ENCODE results near the gene ADGRG3.

The ADGRG3 gene

GRCh38 chr16:57682809-57683635 is 14.9 kb downstream of the ADGRG3 start:
- Histone ChIP-seq H3K4me1 (ENCODE audit: control insufficient read depth, insufficient read depth, low read length) (no peaks in the 10 kb centered on the region), H3K27me3 (ENCODE audit: control insufficient read depth, insufficient read depth, low read length) (no peaks in the 10 kb centered on the region), H3K36me3 (ENCODE audit: control insufficient read depth, insufficient read depth, low read length) (no peaks in the 10 kb centered on the region), H3K4me3 (ENCODE audit: low read depth, low read length) (no peak overlapping the region), H3K9me3 (ENCODE audit: control insufficient read depth, insufficient read depth, low read length) (no peaks in the 10 kb centered on the region), H3K9ac (ENCODE audit: low read depth, low read length) (no peak overlapping the region)

- Histone ChIP-seq H3K9ac (ENCODE audit: low read depth, low read length) (no peak overlapping the region), H3K4me3 (ENCODE audit: low read depth, low read length) (no peak overlapping the region), H3K27me3 (ENCODE audit: control insufficient read depth, insufficient read depth, low read length) (no peaks in the 10 kb centered on the region), H3K4me1 (ENCODE audit: control insufficient read depth, insufficient read depth, low read length) (no peaks in the 10 kb centered on the region), H3K9me3 (ENCODE audit: control insufficient read depth, insufficient read depth, low read length) (no peaks in the 10 kb centered on the region), H3K36me3 (ENCODE audit: control insufficient read depth, insufficient read depth, low read length) (no peaks in the 10 kb centered on the region)
These were observed 15.8 kb downstream of the ADGRG3 start for GRCh38 chr16:57683636-57684545.

GRCh38 chr16:57684626-57685358 is 16.7 kb downstream of the ADGRG3 start:
- Histone ChIP-seq H3K27me3 (ENCODE audit: control insufficient read depth, insufficient read depth, low read length) (no peaks in the 10 kb centered on the region), H3K4me1 (ENCODE audit: control insufficient read depth, insufficient read depth, low read length) (no peaks in the 10 kb centered on the region), H3K4me3 (ENCODE audit: low read depth, low read length) (no peak overlapping the region), H3K36me3 (ENCODE audit: control insufficient read depth, insufficient read depth, low read length) (no peaks in the 10 kb centered on the region), H3K9me3 (ENCODE audit: control insufficient read depth, insufficient read depth, low read length) (no peaks in the 10 kb centered on the region), H3K9ac (ENCODE audit: low read depth, low read length) (no peak overlapping the region)

GRCh38 chr16:57685633-57686032 is 17.5 kb downstream of the ADGRG3 start:
- no peaks in the 10 kb centered on the region for H3K4me1 ChIP-seq (ENCODE audit: control insufficient read depth, insufficient read depth, low read length)
- H3K27me3 ChIP-seq (ENCODE audit: control insufficient read depth, insufficient read depth, low read length) = no peaks in the 10 kb centered on the region
- no peak overlapping the region for H3K4me3 ChIP-seq (ENCODE audit: low read depth, low read length)
- H3K9ac ChIP-seq (ENCODE audit: low read depth, low read length) = no peak overlapping the region
- no peaks in the 10 kb centered on the region for H3K36me3 ChIP-seq (ENCODE audit: control insufficient read depth, insufficient read depth, low read length)
- no peaks in the 10 kb centered on the region for H3K9me3 ChIP-seq (ENCODE audit: control insufficient read depth, insufficient read depth, low read length)

GRCh38 chr16:57686577-57686976 is 18.5 kb downstream of the ADGRG3 start:
- H3K4me1 ChIP-seq (ENCODE audit: control insufficient read depth, insufficient read depth, low read length) = no peaks in the 10 kb centered on the region

GRCh38 chr16:57687363-57687929 is 19.3 kb downstream of the ADGRG3 start:
- Histone ChIP-seq H3K9me3 (ENCODE audit: control insufficient read depth, insufficient read depth, low read length) (no peaks in the 10 kb centered on the region), H3K4me1 (ENCODE audit: control insufficient read depth, insufficient read depth, low read length) (no peaks in the 10 kb centered on the region), H3K36me3 (ENCODE audit: control insufficient read depth, insufficient read depth, low read length) (no peaks in the 10 kb centered on the region), H3K27me3 (ENCODE audit: control insufficient read depth, insufficient read depth, low read length) (no peaks in the 10 kb centered on the region), H3K9ac (ENCODE audit: low read depth, low read length) (no peak overlapping the region), H3K4me3 (ENCODE audit: low read depth, low read length) (no peak overlapping the region)

More at GRCh38 chr16:57686577-57686976, 18.5 kb downstream of the ADGRG3 start:
- Histone ChIP-seq H3K27me3 (ENCODE audit: control insufficient read depth, insufficient read depth, low read length) (no peaks in the 10 kb centered on the region), H3K9me3 (ENCODE audit: control insufficient read depth, insufficient read depth, low read length) (no peaks in the 10 kb centered on the region), H3K36me3 (ENCODE audit: control insufficient read depth, insufficient read depth, low read length) (no peaks in the 10 kb centered on the region), H3K9ac (ENCODE audit: low read depth, low read length) (no peak overlapping the region), H3K4me3 (ENCODE audit: low read depth, low read length) (no peak overlapping the region)

GRCh38 chr16:57688487-57688986 is 20.4 kb downstream of the ADGRG3 start:
- Histone ChIP-seq H3K4me3 (ENCODE audit: low read depth, low read length) (no peak overlapping the region), H3K4me1 (ENCODE audit: control insufficient read depth, insufficient read depth, low read length) (no peaks in the 10 kb centered on the region), H3K36me3 (ENCODE audit: control insufficient read depth, insufficient read depth, low read length) (no peaks in the 10 kb centered on the region), H3K9ac (ENCODE audit: low read depth, low read length) (no peak overlapping the region), H3K9me3 (ENCODE audit: control insufficient read depth, insufficient read depth, low read length) (no peaks in the 10 kb centered on the region), H3K27me3 (ENCODE audit: control insufficient read depth, insufficient read depth, low read length) (no peaks in the 10 kb centered on the region)

- no peak overlapping the region for H3K9ac ChIP-seq (ENCODE audit: low read depth, low read length)
- no peaks in the 10 kb centered on the region for H3K4me1 ChIP-seq (ENCODE audit: control insufficient read depth, insufficient read depth, low read length)
- no peak overlapping the region for H3K4me3 ChIP-seq (ENCODE audit: low read depth, low read length)
- H3K27me3 ChIP-seq (ENCODE audit: control insufficient read depth, insufficient read depth, low read length) = no peaks in the 10 kb centered on the region
- no peaks in the 10 kb centered on the region for H3K36me3 ChIP-seq (ENCODE audit: control insufficient read depth, insufficient read depth, low read length)
- no peaks in the 10 kb centered on the region for H3K9me3 ChIP-seq (ENCODE audit: control insufficient read depth, insufficient read depth, low read length)
These were observed 21.1 kb downstream of the ADGRG3 start for GRCh38 chr16:57688987-57689761.

- Histone ChIP-seq H3K36me3 (ENCODE audit: control insufficient read depth, insufficient read depth, low read length) (no peaks in the 10 kb centered on the region), H3K27me3 (ENCODE audit: control insufficient read depth, insufficient read depth, low read length) (no peaks in the 10 kb centered on the region), H3K4me1 (ENCODE audit: control insufficient read depth, insufficient read depth, low read length) (no peaks in the 10 kb centered on the region), H3K9me3 (ENCODE audit: control insufficient read depth, insufficient read depth, low read length) (no peaks in the 10 kb centered on the region), H3K9ac (ENCODE audit: low read depth, low read length) (no peak overlapping the region), H3K4me3 (ENCODE audit: low read depth, low read length) (no peak overlapping the region)
These were observed 21.9 kb downstream of the ADGRG3 start for GRCh38 chr16:57689762-57690558.

- no peak overlapping the region for H3K4me3 ChIP-seq (ENCODE audit: low read depth, low read length)
- H3K9ac ChIP-seq (ENCODE audit: low read depth, low read length) = no peak overlapping the region
- H3K27me3 ChIP-seq (ENCODE audit: control insufficient read depth, insufficient read depth, low read length) = no peaks in the 10 kb centered on the region
- H3K4me1 ChIP-seq (ENCODE audit: control insufficient read depth, insufficient read depth, low read length) = no peaks in the 10 kb centered on the region
- H3K36me3 ChIP-seq (ENCODE audit: control insufficient read depth, insufficient read depth, low read length) = no peaks in the 10 kb centered on the region
- H3K9me3 ChIP-seq (ENCODE audit: control insufficient read depth, insufficient read depth, low read length) = no peaks in the 10 kb centered on the region
These were observed 22.8 kb downstream of the ADGRG3 start for GRCh38 chr16:57690782-57691471.

All from iPS-15b (cell line).